DND-41 (cell line): ENCODE data around the gene NF2.
A peak's percentile ranks its signal among the peaks of the same experiment; 100 is the strongest.

Experiments
- ATAC-seq: fragments of 200-7000 bp; cut with Tn5 transposase; 3 replicates; pipeline ENCODE4 v1.9.1; 2021; ENCODE audit warnings: low read depth; ENCODE audit not compliant: insufficient read depth
- DNase-seq: peaks from one replicate; pipeline ENCODE4 v3.0.0-alpha.2; 2020
- H2AFZ ChIP-seq: 2 replicates; pipeline ENCODE4 v1.6.0; 2012; ENCODE audit warnings: low read depth, low read length
- H3K27ac ChIP-seq: 2 replicates; pipeline ENCODE4 v1.5.1; 2012; ENCODE audit warnings: low read length, inconsistent platforms
- H3K27me3 ChIP-seq: fragments of 200-600 bp; sonication (generic); 2 replicates; pipeline ENCODE4 v1.6.0; 2012; ENCODE audit warnings: low read length, mild to moderate bottlenecking, inconsistent platforms; ENCODE audit not compliant: insufficient read depth, poor library complexity
- H3K36me3 ChIP-seq: 2 replicates; pipeline ENCODE4 v1.5.1; 2012; ENCODE audit warnings: low read length, inconsistent platforms; ENCODE audit not compliant: insufficient read depth
- H3K4me1 ChIP-seq: 2 replicates; pipeline ENCODE4 v1.5.1; 2012; ENCODE audit warnings: mild to moderate bottlenecking, low read length; ENCODE audit not compliant: insufficient read depth
- H3K4me2 ChIP-seq: 2 replicates; pipeline ENCODE4 v1.6.0; 2012; ENCODE audit warnings: mild to moderate bottlenecking, moderate library complexity, low read length, inconsistent platforms; ENCODE audit not compliant: insufficient read depth
- H3K4me3 ChIP-seq, 2 experiments: fragments of 200-600 bp in 1 of 2; shearing (Covaris generic) in 1 of 2; 2 replicates each; pipeline ENCODE4 v1.5.1; 2012 to 2016; ENCODE audit warnings: inconsistent platforms in 2 of 2, low read length in 2 of 2, mild to moderate bottlenecking in 2 of 2, low read depth in 1 of 2, moderate library complexity in 1 of 2
- H3K79me2 ChIP-seq: 2 replicates; pipeline ENCODE4 v1.6.0; 2012; ENCODE audit warnings: low read length, inconsistent platforms; ENCODE audit not compliant: insufficient read depth
- H3K9ac ChIP-seq: 2 replicates; pipeline ENCODE4 v1.6.0; 2012; ENCODE audit warnings: low read depth, mild to moderate bottlenecking, inconsistent platforms, low read length, moderate library complexity
- H3K9me3 ChIP-seq: 2 replicates; pipeline ENCODE4 v1.5.1; 2012; ENCODE audit warnings: low read length, moderate library complexity, mild to moderate bottlenecking, inconsistent platforms; ENCODE audit not compliant: insufficient read depth, severe bottlenecking
- H4K20me1 ChIP-seq: 2 replicates; pipeline ENCODE4 v1.6.0; 2012; ENCODE audit warnings: low read length; ENCODE audit not compliant: insufficient read depth
- EZH2 ChIP-seq: IDR thresholded peaks from 3 replicates; pipeline ENCODE4 v1.6.1; 2012; ENCODE audit warnings: borderline replicate concordance, low read depth, mild to moderate bottlenecking, moderate library complexity, low read length, inconsistent platforms; ENCODE audit not compliant: severe bottlenecking
- TF ChIP-seq, protein P1 (sequence below): IDR thresholded peaks from 2 replicates; pipeline ENCODE4 v1.5.1; 2012; ENCODE audit warnings: borderline replicate concordance, low read length, moderate library complexity, mild to moderate bottlenecking; ENCODE audit not compliant: poor library complexity, severe bottlenecking; ENCODE audit errors: extremely low read depth

NF2 gene

DNA sequence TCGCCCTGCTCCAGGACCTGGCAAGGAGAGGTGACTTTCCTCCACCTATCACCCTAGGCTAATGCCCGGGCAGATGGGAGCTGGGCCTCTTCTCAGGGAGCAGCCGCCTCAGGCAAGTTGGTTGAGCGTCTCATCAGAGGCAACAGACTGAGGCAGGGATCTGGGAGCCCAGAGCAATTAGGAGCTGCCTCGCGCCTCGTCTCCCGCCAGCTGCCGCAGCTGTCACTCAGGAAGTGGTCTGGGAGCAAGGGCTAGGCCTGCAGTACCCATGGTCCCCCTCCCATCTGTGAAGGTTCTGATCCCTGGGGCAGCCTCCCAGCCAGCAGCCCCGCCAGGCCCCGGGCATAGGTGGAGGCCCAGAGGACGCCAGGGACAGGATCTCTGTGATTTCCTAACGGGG lies 111.8 kb downstream of the NF2 start:
- no peak overlapping the region for H3K4me2 ChIP-seq

DNA sequence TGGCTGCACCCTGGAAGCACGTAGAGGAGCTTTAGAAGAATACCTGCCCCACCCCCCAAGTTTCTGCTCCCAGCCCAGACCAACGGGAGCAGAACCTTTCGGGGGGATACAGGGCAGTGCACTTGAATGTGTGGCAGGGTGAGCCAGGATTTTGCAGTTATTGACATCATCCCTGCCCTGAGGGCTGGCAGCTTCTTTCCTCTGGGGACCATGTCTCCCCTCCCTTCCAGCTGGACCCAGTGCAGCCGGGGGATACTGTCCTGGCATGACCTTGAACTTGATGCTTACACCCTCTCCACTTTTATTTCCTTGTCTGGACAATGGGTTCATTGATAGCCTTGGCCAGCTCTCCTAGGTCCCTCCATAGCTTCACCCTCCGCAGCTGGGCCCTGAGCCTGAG lies 112.3 kb downstream of the NF2 start:
- no peaks in the 10 kb centered on the region for H3K27me3 ChIP-seq
- peaks cover 15% of the 10 kb centered on the region for H4K20me1 ChIP-seq
- no peak overlapping the region for H3K27ac ChIP-seq

More for the DNA sequence above, 111.8 kb downstream of the NF2 start:
- Histone ChIP-seq H4K20me1 (peaks cover 15% of the 10 kb centered on the region), H3K27ac (no peak overlapping the region), H3K36me3 (no peaks in the 10 kb centered on the region), H3K27me3 (no peaks in the 10 kb centered on the region), H3K4me3 (no peak overlapping the region), H3K9ac (no peak overlapping the region), H3K9me3 (no peaks in the 10 kb centered on the region), H2AFZ (no peak overlapping the region), H3K4me1 (no peaks in the 10 kb centered on the region), H3K79me2 (no peaks in the 10 kb centered on the region)
- TF ChIP-seq, protein P1, sequence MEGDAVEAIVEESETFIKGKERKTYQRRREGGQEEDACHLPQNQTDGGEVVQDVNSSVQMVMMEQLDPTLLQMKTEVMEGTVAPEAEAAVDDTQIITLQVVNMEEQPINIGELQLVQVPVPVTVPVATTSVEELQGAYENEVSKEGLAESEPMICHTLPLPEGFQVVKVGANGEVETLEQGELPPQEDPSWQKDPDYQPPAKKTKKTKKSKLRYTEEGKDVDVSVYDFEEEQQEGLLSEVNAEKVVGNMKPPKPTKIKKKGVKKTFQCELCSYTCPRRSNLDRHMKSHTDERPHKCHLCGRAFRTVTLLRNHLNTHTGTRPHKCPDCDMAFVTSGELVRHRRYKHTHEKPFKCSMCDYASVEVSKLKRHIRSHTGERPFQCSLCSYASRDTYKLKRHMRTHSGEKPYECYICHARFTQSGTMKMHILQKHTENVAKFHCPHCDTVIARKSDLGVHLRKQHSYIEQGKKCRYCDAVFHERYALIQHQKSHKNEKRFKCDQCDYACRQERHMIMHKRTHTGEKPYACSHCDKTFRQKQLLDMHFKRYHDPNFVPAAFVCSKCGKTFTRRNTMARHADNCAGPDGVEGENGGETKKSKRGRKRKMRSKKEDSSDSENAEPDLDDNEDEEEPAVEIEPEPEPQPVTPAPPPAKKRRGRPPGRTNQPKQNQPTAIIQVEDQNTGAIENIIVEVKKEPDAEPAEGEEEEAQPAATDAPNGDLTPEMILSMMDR = no peak
- TF ChIP-seq EZH2 = no peak
- no peak for DNase-seq
- no peak for ATAC-seq

DNA sequence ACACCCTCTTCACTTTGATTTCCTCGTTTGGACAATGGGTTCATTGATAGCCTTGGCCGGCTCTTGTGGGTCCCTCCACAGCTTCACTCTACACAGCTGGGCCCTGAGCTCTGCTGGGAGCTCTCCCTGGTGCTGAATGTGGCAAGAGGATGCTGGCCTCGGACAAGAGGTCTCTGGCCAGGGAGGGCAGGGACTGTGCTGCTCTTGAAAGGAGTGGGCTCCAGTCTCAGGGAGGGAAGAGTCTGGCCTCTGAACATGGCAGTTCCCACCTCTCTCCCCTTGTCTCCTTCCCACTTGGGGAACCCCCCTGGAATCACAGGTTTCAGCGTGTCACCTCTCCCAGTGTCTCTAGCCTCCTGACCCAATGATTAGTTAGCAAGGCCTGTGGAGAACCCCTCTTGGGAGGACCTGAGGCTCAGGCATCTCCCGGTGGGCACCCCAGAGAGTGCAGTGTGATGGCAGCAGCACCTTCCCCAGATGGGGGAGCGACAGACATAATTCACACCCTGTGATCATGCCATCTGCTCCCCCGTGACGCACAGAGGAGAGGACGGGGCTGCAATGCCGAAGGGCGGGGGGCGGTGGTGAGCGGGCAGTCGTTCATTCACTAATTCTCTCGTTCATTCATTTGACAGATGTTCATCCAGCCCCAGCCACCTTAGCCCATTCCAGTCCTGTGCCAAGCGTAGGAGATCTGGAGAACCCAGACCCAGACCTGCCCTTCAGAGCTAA lies 113.5 kb downstream of the NF2 start:
- Histone ChIP-seq H3K36me3 (no peaks in the 10 kb centered on the region), H3K4me2 (no peak overlapping the region), H2AFZ (no peak overlapping the region), H3K27me3 (no peaks in the 10 kb centered on the region), H3K9me3 (no peaks in the 10 kb centered on the region), H3K27ac (no peak overlapping the region), H3K4me1 (no peaks in the 10 kb centered on the region), H3K79me2 (no peaks in the 10 kb centered on the region), H4K20me1 (peaks cover 15% of the 10 kb centered on the region), H3K9ac (no peak overlapping the region), H3K4me3 (no peak overlapping the region)
- DNase-seq = peak; percentile 57
- peak; percentile 80 for ATAC-seq
- no peak for TF ChIP-seq EZH2
- TF ChIP-seq, protein P1 = no peak

More for the DNA sequence above, 112.3 kb downstream of the NF2 start:
- TF ChIP-seq, protein P1 = no peak
- TF ChIP-seq EZH2 = no peak
- Histone ChIP-seq H3K4me1 (no peaks in the 10 kb centered on the region), H3K9ac (no peak overlapping the region), H3K79me2 (no peaks in the 10 kb centered on the region), H3K4me2 (no peak overlapping the region), H3K9me3 (no peaks in the 10 kb centered on the region), H3K36me3 (no peaks in the 10 kb centered on the region), H2AFZ (no peak overlapping the region), H3K4me3 (no peak overlapping the region)
- DNase-seq (no peak), ATAC-seq (no peak)

DNA sequence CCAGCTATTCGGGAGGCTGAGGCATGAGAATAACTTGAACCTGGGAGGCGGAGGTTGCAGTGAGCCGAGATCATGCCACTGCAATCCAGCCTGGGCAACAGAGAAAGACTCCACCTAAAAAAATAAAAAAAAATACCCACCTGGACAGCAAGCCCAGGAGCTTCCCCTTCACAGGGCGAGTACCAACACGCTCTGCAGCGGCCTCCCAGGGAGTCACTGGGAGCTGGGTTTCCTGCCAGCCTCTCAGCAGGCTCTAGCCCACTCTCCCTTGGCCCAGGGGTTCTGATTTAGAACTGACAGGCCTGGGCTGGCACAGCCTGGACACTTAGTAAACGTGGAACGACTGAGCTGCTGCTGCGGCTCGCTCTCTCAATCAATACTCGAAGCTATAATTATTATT lies 114.4 kb downstream of the NF2 start:
- Histone ChIP-seq H3K27me3 (no peaks in the 10 kb centered on the region), H3K4me3 (no peak overlapping the region), H3K4me1 (no peaks in the 10 kb centered on the region), H3K4me2 (no peak overlapping the region), H3K27ac (no peak overlapping the region), H3K9ac (no peak overlapping the region), H2AFZ (no peak overlapping the region), H3K9me3 (no peaks in the 10 kb centered on the region), H3K36me3 (no peaks in the 10 kb centered on the region), H4K20me1 (peaks cover 15% of the 10 kb centered on the region), H3K79me2 (no peaks in the 10 kb centered on the region)
- no peak for TF ChIP-seq EZH2
- TF ChIP-seq, protein P1 = no peak
- no peak for DNase-seq
- no peak for ATAC-seq
